PC-9 (cell line): ENCODE measurements around the gene OR6C68.

Source experiments
- CTCF ChIP-seq: fragments of 200-600 bp; sonication (generic); conservative IDR thresholded peaks from 2 replicates; pipeline ENCODE4 v1.6.1; 2017; ENCODE audit warnings: mixed run types, antibody characterized with exemption, mild to moderate bottlenecking, moderate library complexity
- EZH2 ChIP-seq: fragments of 200-600 bp; sonication (generic); IDR thresholded peaks from 2 replicates; pipeline ENCODE4 v1.8.0; 2017; ENCODE audit warnings: antibody characterized with exemption, low read depth

- no peak for TF ChIP-seq CTCF
- TF ChIP-seq EZH2, result no peak
These were observed 19.9 kb upstream of the OR6C68 start for GRCh38 chr12:55472264-55472663.
